ENCODE data around the gene RSU1.

RSU1 gene

DNA sequence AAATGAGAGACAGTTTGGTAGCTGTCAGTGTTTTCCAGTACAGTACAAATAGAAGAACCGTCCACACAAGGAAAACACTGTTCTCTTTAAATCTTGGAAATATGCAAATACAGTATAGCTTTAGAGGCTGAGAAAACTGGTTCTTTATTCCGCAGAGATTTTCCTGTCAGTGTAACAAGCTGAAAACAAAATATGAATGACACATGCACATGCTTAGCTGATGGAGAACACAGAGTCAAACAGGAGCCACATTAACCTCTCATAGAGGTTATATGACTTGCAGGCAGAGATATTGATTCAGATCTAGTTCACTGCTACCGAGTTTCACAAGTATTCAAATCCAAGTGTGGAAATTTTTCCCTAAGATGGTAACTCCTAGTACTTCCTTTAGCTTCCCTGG is 160.3 kb downstream of the RSU1 start:
- DNase-seq = no peak

DNA sequence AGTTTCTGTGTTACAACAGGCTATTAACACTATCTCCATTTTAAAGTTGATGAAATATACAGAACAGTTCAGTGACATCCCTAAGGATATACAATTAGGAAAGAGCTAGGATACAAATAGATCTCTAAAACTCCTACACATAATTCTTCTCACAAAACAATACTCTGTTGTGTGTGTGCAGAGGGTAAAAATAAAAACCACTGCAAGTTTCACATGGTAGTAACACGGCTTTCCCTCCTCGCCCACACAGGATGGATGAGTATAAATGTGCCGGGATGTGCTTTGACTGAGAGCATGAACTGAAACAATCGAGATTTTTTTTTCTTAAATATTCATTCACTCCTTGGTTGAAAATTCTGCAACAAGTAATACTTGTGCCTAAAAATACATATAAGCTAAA is 164.0 kb downstream of the RSU1 start:
- DNase-seq = no peak

DNA sequence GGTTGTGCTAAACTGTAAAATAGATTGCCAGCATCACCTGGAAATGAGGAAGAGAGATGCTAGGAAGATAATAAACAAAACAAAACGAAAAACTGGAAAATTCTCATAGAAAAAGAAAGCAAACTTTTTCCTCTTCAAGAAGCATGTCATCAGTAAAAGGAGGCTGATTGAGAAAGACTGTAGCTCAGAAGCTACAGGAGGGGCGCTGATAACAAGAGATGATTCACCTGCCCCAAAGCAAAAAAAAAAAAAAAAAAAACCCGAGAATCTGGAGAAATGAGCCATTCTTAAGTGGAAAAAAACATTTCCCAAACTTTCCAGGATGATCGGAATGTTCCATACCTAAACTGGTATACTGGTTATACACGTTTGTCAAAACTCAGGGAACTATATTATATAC is 165.1 kb downstream of the RSU1 start:
- DNase-seq = no peak

DNA sequence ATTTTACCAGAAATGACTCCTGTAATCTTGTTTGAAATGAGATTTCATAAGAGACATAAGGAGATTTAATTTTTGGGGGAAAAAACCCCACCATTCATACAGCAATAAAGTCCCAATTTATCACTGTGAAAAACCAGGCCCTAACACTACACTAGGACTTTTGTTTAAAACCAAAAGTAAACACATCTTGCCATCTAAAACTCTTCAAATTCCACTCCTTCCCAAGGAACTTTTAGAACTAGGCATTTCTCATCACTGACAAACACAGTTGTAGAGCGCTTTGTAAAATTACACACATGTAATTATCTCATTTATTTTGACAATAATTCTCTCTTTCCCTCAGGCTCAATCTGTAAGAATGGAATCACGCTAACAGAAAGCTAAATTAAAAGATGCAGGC is 167.5 kb downstream of the RSU1 start:
- DNase-seq = no peak

DNA sequence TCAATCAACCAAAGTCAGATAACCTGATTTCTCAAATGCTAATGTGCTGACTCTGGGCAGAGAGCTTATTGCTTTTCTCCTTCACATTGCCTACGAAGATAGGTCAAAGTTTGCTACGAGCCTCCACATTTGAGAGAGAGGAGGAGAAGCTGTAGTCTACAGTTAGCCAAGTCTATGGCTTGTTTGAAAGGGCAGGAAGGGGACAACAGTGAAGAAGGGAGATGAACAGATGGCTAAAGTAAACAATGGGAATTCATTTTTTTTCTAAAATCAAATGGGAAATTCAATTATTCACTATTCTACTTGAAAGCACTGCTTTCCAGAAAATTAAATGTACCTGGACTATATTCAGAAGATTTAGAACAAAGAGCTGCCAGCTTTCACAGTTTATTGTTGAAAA is 168.9 kb downstream of the RSU1 start:
- no peak for DNase-seq

DNA sequence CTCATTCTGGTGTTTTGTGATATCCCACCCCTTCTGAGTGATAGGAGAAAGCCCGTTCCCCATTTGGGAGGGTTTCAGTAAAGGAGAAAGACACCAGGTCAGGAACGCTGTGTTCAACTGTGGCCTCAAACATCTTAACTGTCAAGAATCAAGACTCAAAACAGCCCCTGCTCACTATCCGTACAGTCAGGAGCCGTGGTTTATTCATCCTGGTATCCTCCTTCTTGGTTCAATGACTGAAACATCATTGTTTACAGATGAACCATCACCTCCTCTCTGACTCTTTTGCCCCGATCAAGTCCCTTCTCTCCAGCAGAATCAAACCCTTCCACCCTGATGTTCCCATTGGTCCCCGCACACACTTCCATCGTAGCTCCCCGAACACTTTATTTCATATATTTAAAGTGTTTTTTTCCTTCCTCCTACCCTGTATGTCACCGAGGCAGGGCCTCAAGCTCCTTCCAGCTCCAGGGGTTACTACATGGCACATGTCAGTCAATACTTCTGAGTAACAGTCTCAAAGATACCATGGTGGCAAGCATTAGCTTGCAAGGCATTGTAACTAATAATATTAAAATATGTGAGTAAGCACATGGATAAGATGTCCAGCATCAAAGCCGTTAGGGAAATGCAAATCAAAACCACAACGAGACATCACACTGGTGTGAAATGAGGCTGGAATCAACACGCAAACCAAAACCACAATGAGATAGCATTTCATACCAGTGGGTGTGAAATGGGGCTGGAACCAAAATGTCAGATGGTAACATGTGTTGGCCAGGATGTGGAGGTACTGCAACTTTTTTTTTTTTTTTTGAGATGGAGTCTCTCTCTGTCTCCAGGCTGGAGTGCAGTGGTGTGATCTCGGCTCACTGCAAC is 170.8 kb downstream of the RSU1 start:
- no peak for DNase-seq

DNA sequence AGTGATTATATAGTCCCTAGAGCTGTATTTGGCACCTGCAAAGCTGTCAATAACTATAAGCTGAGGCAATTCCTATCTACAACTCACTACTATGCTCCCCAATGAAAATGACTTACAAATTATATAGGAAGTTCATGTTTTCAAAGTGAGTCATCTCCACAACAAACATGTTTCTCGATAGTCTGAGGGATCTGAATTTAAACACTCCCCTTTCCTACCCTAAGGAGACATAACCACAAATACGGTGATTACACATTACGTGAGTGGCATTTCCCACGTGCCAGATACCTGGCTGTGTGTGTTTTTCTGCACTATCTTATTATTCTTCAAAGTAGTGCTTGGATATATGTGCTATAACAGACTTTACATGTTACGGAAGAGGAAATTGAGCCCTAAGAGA is 173.1 kb downstream of the RSU1 start:
- no peak for DNase-seq

DNA sequence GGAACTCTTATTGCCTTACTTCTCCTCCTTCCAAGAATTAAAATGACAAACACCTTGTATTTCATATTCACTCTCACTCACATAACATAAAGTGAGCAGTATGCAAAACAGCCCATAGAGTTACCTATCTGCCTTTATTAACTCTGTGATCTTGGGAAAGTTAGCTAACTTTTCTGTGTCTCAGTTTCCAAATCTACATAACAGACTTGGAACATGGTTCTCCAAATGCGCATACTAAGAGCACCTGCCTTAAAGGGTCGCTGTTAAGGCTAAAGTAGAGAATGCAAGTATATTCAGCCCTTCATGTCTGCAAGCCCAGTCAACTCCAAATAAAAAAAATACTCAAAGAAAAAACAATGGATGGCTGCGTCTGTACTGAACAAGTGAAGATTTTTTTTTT is 173.7 kb downstream of the RSU1 start:
- DNase-seq = no peak

DNA sequence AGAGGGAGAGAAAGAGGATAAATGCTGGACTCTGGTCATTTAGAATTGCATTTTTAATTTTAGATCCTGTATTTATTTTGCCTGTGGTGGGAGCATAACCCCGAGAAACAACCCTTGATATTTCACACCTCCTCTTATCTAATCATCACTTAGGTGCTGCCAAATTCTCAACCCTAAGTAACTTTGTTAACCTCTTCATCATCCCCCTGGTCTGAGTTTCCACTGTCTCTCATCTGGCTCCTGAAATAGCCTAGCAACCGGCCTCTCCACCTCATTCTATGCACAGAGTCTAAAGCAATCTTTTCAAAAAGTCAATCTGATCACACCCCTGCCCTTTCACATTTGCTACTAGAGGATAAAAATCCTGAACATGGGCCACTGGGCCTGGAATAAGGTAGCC is 177.1 kb downstream of the RSU1 start:
- no peak for DNase-seq

DNA sequence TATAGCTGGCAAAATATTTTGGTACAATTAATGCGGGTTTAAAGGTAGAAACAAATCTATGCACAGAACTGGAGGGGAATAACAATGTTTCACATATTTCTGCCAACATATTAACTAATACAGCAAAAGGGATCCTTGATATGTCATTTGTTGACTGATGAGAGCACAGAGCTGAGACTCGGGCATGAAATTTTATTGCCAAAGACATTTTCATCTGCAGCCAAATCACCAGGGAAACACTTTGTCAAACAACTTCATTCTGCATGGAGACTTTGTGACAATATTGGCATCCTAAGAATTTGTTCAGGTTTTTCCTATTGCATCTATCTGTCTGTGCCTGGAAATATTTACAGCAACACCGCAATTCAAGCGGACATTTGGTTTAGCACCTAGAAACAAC is 177.8 kb downstream of the RSU1 start:
- DNase-seq = no peak

DNA sequence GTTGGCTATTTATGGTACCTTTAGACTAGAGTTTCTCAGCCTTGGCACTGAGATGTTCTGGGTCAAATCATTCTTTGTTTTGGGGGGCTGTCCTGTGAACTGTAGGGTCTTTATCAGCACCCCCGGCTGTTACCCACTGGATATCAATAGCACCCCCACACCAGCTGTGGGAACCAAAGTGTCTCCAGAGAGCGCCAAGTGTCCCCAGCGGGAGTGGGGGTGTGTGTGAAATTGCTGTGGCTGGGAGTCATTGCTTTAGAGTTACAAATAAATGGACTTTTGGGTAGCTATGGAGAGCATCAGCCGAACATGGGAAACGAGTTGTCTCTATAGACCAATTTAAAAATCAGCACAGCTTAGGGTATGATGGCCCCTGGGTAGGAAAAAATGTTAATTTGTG is 184.2 kb downstream of the RSU1 start:
- no peak for DNase-seq

DNA sequence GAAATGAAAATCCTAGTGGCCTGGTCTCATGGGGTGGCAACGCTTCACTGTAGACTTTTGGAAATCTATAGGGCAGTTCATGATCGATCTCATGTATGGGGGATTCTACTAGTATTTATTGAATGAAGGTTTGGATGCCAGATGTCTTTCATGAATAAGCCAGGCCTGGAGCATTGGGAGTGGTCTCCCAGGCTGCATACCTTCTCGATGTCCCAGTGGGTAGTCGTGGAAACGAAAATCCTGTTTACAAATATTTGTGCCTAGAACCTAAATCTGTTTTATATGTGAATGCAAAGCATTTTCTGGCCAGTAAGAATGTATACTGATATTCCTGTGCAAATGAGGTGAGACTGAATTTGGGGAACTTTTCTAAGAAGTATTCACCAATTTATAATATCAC is 190.5 kb downstream of the RSU1 start:
- DNase-seq = no peak

DNA sequence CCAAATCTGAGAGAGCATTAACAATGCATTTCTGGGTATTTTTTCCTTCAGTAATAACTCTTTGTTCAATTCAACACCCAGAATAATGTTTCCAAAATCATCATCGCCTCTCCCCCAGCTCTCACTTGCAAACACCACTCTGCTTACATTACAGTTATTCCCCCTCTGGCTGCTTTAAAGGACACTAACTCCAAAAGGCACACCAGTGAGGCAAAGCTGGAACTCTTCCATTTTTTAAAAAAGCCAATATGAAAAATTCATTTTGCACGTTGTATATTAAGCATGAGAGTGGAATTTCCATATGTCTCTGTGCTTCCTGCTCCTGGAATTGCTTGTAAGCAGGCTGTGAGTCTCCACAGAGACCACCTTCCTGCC is 204.3 kb downstream of the RSU1 start:
- no peak for DNase-seq

DNA sequence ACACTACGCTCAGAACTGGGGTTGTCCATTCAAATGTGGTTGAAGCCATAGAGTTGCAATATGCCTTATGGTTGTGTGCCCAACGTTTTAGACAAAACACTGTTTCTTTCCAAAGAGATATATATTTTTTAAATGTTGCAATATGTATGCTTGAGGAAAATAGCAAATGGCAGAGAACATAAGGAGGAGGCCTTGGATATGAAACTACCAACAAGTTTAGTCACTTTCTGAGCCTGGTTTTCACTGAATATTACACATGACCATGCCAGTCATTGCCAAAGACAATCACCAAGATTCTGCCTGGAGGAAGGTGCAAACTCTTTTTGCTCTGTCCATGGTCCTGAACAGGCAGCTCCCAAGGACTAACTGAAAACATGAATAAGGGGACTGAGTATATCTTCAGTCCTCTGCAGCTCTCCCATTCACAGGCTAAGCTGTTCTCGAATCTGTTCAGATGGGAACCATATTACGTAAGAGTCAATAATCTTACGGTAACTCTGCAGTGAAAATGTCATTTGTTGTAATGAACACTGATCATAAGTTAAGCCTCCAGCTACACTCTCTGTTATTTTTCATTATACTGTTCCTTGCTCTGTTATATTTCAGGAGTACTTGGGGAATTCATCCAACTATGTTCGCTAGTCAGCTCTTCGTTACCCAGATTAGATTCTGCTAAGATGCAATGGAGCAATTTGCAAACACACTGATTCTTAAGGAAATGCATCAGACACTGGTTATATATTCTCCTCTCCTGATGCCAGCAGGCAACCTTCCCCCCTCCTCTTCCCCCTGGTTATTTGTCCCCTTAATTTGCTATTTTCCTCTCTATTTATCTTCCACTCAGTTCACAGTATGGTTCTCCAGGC is 204.9 kb downstream of the RSU1 start:
- DNase-seq = no peak

DNA sequence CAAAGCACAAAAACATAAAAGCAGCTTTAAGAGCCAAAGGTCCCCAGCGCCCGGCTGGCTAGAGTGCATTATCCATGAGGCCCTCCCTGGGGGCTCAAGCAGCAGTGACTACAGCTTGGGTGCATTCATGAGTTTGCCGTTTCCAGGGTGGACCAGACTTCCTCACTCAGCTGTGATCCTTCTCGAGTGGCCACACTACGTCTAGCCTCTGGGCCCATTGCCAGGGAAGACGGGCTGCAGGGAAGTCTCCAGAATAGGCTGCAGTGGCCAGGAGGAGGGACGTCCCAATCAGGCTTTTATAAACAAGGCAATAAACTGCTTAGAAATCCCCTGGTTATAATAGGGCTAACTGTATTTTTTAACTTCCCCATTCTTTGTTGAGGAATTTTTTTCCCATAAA is 206.2 kb downstream of the RSU1 start:
- DNase-seq = no peak

DNA sequence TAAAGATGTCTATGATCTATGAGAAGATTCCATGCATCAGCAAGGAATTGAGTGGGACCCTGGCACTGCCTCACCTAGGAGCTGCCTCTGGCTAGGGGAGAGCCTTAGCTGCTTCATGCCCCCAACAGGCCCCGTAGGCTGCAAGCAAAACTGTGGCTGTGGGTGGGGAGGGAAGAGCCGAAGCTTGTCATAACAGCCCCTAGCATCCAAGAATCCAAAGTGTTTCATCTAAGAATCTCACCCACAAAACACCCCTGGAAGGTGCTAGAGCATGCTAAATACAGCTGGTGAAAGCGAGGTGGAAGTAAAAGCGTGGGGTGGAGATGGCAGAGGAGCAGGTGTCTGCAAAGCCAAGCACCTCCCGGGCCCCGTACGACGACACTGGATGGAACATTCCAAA is 208.0 kb downstream of the RSU1 start:
- DNase-seq = no peak

DNA sequence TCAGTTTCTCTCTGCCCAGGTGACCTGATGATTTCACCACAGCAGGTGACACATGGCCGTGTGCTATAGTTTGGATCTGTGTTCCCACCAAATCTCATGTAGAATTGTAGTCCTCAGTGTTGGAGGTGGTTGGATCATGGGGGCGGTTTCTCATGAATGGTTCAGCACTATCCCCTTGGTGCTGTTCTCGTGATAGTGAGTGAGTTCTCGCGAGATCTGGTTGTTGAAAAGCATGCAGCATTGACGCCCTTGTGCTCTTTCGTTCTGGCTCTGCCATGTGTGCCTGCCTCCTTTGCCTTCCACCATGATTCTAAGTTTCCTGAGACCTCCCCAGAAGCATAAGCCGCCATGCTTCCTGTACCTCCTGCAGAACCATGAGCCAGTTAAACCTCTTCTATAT is 210.3 kb downstream of the RSU1 start:
- no peak for DNase-seq

DNA sequence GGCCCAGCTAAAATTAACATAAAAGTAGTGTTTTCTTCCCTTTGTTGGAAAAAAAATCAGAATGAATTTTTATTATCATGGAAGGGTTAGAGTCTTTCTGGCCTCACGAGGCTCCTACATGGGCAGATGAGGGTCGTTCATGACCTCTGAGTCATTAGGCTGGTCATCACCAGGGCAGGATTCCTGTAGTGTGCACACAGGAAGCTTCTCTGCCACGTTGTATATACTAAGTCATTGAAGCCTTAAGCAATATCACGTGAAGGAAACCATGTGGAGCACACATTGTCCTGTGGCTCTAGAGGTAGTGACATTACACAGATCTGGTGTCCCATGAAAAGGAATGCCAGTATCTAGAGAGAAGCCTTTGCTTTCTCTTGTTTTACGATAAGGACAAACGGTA is 210.8 kb downstream of the RSU1 start:
- no peak for DNase-seq

DNA sequence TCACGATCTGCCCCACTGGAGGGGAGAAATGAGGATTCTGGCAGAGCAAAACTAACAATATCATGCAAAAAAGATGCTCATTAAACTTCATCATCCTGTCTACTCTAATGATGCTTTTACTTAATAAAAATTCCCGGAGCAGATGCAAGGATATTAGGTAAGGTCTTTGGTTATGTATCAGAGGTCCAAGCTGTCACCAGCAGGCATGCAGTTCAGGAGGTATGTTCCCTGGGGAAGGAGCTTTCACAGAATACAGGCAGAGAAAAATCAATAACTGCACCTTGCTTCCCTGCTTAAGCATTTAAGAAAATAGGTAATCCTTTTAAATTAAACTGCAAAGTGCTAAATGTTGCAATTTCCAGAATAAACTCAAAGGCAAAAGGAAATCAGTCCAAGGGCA is 213.9 kb downstream of the RSU1 start:
- DNase-seq = no peak

DNA sequence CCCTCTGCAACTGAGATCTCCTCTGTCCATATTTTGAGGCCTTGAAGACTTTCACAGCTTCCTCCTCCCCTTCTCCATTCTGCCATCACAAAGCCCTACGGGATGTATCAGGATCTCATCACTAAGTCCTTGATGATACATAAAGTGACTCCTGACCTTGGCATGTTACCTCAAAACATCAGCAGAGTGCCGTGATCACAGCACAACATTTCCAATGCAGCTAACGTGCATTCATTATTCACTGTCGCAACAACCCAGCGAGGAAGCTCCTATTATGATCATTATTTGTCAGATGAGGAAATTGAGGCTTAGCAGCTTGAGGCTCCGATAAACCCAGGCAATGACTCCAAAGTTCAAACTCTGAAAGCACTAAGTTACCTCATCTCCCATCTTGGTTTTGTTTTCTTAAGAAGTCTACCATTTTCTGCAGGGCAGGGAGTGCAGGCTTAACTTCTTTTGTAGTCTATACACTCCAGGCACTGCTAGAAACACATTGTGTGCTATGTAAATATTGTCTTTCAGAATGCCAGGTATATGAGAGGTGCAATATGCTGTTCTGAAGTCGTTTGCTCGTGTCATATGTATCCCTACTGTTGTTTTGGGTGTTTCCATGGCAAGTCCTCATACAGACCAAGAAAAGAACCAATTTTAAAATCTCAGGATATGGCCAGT is 215.0 kb downstream of the RSU1 start:
- DNase-seq = no peak

DNA sequence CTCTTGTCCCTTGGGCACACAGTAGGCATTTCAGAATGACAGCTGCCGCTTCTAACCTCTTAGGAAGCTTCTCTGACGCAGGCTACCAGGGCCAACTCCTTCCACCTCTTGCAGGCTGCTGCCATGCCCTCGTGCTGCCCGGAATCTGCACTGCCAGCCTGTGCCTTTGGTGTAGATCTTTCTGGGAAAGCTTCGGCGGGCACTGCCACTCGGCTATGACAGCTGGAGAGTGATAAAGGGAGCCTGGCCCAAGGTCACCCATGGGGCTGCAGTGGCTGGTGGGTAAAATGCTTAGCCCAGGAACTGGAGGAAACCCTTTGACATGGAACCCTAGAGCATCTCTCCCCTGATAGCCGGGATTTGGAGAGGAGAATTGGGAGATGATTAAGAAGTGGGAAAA is 217.6 kb downstream of the RSU1 start:
- DNase-seq = no peak

DNA sequence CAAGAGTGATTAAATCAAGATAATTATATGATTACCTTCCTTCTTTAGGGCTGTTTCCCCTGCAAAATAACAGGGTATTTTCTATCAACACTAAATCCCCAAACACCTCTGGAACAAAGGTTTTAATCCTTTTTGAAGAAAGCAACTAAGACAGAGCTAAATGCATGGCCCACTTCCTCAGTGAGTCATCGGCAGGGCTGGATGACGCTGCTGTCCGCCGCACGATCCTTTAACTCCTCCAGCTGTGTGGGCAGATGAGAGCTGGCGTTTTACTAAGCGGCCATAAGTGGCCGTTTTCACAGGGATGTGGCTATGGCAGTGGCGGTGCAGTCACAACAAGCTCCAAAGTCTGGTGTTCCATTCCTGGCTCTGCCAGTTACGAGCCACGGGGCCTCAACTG is 219.6 kb downstream of the RSU1 start:
- no peak for DNase-seq

DNA sequence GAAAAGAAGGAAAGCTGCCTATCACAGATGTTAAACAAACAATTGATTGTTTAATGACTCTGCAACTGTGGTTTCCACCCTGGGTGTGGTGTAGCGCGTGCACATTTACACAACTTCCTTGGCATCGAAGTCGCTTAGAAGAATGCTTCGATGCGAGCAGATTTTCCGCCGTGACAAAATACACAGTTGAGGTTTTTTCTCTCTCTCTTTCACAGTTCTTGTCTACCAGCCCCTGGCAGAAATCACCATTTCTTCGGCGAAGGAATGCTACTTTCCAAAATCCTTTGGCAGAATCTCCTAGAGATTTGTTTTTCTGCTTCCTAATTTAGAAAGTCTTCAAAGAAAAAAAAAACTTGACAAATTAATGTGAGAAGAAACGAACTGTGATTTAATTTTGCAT is 224.8 kb downstream of the RSU1 start:
- no peak for DNase-seq
